DMS79 treated with DMSO at 0.1 percent for 48 hours (cell line): ENCODE data around the gene CPSF3.

ENCODE experiments used
- DNase-seq: peaks from one replicate; lab custom pipeline; 2025; lab: John Stamatoyannopoulos, UW

The CPSF3 gene

GRCh38 chr2:9419541-9419940, 3.9 kb upstream of the CPSF3 start:
- DNase-seq: no peak

- DNase-seq: no peak
Measured at GRCh38 chr2:9420495-9420894, 3.0 kb upstream of the CPSF3 start.

- DNase-seq: peak; percentile 40
Measured at GRCh38 chr2:9422321-9423099, 944 bp upstream of the CPSF3 start.

DNA sequence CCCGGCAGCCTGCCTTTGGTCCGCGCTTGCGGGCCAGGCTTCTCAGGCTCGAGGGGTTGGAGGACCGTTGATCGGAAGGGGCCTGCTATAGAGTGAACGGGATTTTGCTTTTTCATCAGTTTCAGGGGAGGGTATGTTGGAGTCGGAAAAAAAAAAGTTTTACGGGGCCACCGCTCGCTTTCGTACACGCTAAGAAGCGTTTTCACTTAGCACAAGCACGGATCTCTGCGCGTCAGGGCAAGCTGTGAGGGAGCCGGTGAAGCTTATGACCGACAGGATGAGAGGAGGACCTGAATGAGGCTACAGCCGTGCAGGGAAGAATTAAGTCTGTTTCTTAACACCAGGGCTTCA, 443 bp downstream of the CPSF3 start:
- DNase-seq: peak; percentile 27

- no peak for DNase-seq
Measured at GRCh38 chr2:9424447-9425164, 1.2 kb downstream of the CPSF3 start.

DNA sequence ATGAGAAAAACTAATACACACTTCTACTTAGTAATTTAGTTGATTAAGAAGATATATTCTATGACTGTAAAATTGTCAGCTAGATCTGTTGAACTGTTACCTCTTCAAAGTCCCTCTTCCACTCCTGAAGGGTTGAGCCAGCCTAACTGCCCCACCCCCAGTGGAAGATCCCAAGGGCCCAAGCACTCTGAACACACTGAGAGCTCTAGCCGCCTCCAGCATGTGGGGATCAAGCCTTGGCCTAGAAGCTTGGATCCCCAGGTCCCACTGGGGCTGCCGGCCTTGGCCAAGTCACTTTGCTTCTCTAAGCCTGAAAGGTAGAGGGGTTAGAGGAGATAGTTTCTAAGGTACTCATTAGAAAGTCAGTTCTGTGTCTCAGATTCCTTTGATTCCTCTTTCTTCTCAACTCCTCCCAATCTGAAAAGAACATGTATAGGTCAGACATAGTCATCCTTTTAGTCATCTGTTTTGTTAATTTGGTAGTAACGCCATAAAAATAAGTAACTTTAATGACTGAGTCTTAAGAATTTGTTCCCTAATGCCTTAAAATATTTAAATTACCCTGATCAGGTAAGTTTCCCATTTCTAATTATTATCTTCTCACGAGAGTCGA, 5.6 kb downstream of the CPSF3 start:
- DNase-seq: no peak

DNA sequence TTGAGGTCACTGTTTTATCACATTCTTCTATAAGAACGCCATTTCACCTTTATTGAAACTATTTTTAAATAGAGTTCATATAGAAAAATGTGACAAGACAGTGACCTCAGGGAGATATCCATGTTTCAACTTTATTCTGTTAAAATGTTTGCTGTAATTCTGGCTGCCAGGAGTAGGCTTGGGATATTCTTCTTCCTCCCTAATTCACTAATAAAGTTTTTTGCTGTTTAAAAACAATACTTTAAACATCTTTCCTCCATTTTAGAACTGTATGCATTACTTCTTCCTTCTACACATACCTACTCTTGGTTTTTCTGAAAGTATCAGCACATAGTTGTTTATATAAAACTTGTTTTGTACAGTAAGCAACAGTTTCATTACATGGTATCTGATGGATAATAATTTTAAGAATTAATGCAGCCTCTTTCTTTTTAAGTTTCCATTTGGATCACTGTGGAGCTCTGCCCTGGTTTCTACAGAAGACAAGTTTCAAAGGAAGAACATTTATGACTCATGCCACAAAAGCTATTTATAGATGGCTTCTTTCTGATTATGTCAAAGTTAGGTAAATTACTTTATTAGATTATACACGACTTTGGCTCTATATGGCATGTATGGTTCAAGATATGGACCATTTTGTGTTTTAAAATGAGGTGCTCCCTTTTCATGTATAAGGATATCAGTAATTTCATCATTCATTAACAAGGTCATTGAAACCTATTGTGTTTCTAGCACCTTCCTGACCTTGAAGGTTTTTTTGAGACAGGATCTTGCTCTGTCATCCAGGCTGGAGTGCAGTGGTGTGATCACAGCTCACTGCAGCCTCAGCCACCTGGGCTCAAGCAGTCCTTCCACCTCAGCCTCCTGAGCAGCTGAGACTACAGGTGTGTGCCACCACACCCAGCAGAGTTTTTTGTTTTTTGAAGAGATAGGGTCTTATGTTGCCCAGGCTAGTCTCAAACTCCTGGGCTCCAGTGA, 7.2 kb downstream of the CPSF3 start:
- no peak for DNase-seq

DNA sequence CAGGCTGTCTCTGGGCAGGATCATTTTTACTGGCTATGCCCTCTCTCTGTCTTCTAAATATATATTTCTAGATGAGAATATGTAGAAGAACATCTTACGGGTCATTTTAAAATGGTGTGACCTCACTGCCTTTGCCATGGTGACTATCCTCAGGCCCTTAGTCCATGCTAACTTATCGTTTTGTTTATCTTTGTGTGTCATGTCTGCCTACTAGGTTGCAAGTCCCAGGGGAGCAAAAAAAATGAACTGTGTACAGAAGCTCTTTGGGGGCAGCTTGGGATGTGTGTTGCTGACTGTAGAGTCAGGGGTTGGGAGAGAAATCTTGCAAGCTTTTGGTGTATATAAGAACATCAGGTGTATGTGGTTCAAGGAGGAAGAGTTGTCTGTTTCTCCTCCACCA, 11.0 kb downstream of the CPSF3 start:
- no peak for DNase-seq

GRCh38 chr2:9439536-9439935, 16.1 kb downstream of the CPSF3 start:
- DNase-seq: no peak

DNA sequence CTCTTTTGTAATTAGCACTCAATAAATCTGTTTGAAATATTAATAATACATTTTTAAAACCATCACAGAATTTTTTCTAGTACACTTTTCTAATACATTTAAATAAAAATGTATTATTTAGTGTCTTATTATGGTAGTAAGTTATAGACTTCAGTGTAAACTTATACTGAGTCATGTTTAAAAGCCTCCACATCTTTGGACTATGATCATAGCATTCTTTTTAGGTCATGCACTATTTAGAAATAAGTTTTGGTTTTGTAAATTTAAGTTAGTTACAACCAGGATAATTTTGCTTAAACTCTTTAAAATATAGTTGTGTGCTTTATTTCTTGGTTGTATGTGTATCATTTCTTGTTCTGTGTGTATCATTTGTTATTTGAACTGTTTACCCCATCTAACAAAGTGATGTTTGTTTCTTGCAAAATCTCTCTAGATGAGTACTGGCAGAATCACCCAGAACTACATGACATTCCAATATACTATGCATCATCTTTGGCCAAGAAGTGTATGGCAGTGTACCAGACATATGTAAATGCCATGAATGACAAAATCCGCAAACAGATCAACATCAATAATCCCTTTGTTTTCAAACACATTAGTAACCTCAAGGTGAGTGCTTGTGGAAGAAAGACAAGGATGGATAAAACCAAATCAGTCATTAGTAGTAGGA, 16.7 kb downstream of the CPSF3 start:
- no peak for DNase-seq

- no peak for DNase-seq
Measured at GRCh38 chr2:9441556-9441955, 18.1 kb downstream of the CPSF3 start.

DNA sequence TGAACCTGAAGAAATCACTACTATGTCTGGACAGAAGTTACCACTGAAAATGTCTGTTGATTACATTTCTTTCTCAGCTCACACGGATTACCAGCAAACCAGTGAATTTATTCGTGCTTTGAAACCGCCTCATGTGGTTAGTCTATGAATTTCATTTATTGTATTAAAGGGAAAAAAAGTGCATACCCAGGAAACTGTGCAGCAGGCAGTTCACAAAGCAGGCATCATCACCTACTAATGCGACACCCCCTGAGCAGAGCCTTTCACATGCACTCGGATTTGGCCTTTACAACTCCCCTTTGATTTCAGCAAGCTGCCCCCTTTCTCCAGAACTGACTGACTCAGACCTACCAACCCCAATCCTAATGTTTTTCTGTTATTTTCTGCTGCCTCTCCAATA, 20.1 kb downstream of the CPSF3 start:
- peak; percentile 81 for DNase-seq

- no peak for DNase-seq
Measured at GRCh38 chr2:9445089-9445488, 21.6 kb downstream of the CPSF3 start.

GRCh38 chr2:9451231-9451630, 27.8 kb downstream of the CPSF3 start:
- no peak for DNase-seq

- DNase-seq: no peak
Measured at GRCh38 chr2:9460441-9461017, 37.1 kb downstream of the CPSF3 start.

DNA sequence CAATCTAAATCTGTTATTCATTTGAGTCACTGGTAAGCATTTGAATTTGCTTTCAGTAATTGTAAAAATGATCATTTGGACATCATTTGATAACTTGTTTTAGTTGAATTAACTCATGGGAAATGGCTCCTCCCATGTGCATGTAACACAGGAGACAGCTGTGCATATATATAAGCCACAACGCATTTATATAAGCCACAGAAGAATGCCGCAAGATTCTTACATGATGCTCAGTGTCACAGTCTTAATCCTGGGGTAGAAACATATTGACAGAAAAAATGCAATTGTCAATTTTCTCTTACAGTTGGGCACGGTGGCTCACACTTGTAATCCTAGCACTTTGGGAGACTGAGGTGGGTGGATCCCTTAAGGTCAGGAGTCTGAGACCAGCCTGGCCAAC, 37.6 kb downstream of the CPSF3 start:
- DNase-seq: no peak

DNA sequence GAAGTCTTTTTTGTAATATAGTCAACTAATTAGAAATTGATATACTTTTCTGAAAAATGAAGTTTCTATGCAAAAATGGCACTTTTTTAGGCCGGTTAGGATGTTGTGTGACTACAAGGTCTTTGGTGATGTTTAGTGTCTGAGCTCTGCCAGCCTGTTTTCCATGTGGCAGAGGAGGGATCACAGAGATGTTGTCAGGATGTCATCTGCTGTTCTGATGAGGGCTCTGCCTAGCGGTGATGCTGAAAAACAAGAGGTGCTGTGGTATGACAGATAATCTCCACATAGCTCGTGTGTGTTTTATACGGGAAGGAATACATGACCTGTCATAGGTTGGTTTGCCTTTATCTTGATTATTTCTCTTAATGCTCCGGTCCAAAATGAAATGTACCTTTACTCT, 38.9 kb downstream of the CPSF3 start:
- DNase-seq: peak; percentile 47

GRCh38 chr2:9462886-9463697, 39.6 kb downstream of the CPSF3 start:
- DNase-seq: peak; percentile 75

GRCh38 chr2:9463698-9464034, 40.2 kb downstream of the CPSF3 start:
- DNase-seq: peak; percentile 19

- peak; percentile 32 for DNase-seq
Measured at GRCh38 chr2:9465170-9465569, 41.7 kb downstream of the CPSF3 start.
